SK-N-SH treated with all-trans-retinoic acid at 6 μM for 48 hours (cell line): ENCODE data around the gene EMC9.

Source experiments
- ATAC-seq: fragments of 200-7000 bp; cut with Tn5 transposase; 3 replicates; pipeline ENCODE4 v1.9.1; 2020; ENCODE audit warnings: mild to moderate bottlenecking, moderate library complexity
- ARNTL ChIP-seq: fragments of 450-650 bp; formaldehyde crosslinking; IDR thresholded peaks from 2 replicates; pipeline ENCODE4 v1.5.0; 2020; ENCODE audit warnings: low read depth, mild to moderate bottlenecking, moderate library complexity, borderline replicate concordance
- BACH2 ChIP-seq: fragments of 250-450 bp; sonication (Bioruptor Pico); IDR thresholded peaks from 2 replicates; pipeline ENCODE4 v1.9.0; 2021; ENCODE audit warnings: mild to moderate bottlenecking, borderline replicate concordance
- CSDC2 ChIP-seq: fragments of 250-450 bp; sonication (Bioruptor Pico); IDR thresholded peaks from 2 replicates; pipeline ENCODE4 v1.5.0; 2020; ENCODE audit warnings: mild to moderate bottlenecking, moderate library complexity
- ESRRG ChIP-seq: fragments of 250-450 bp; sonication (Bioruptor Pico); IDR thresholded peaks from 2 replicates; pipeline ENCODE4 v1.6.1; 2021; ENCODE audit warnings: mild to moderate bottlenecking
- GLIS3 ChIP-seq: fragments of 250-450 bp; sonication (Bioruptor Pico); IDR thresholded peaks from 2 replicates; pipeline ENCODE4 v1.5.0; 2020; ENCODE audit warnings: mild to moderate bottlenecking, moderate library complexity
- OSR1 ChIP-seq: fragments of 250-450 bp; sonication (Bioruptor Pico); IDR thresholded peaks from 2 replicates; pipeline ENCODE4 v1.8.0; 2022; ENCODE audit warnings: moderate library complexity, mild to moderate bottlenecking, inconsistent platforms
- POU6F1 ChIP-seq: fragments of 250-450 bp; sonication (Bioruptor Pico); IDR thresholded peaks from 2 replicates; pipeline ENCODE4 v1.8.0; 2021; ENCODE audit warnings: low read depth, mild to moderate bottlenecking, moderate library complexity, borderline replicate concordance
- RARB ChIP-seq: fragments of 250-450 bp; sonication (Bioruptor Pico); IDR thresholded peaks from 2 replicates; pipeline ENCODE4 v1.8.0; 2021; ENCODE audit warnings: mild to moderate bottlenecking, moderate library complexity
- SNAI2 ChIP-seq: fragments of 250-450 bp; sonication (Bioruptor Pico); IDR thresholded peaks from 2 replicates; pipeline ENCODE4 v1.5.0; 2020; ENCODE audit warnings: mild to moderate bottlenecking, moderate library complexity
- TCF4 ChIP-seq: fragments of 250-450 bp; sonication (Bioruptor Pico); IDR thresholded peaks from 2 replicates; pipeline ENCODE4 v1.8.0; 2021; ENCODE audit warnings: mild to moderate bottlenecking, moderate library complexity, borderline replicate concordance
- ZC3H10 ChIP-seq: fragments of 250-450 bp; sonication (Bioruptor Pico); IDR thresholded peaks from 2 replicates; pipeline ENCODE4 v1.5.1; 2021; ENCODE audit warnings: mild to moderate bottlenecking, moderate library complexity
- ZFP3 ChIP-seq: fragments of 250-450 bp; sonication (Bioruptor Pico); IDR thresholded peaks from 2 replicates; pipeline ENCODE4 v1.5.0; 2020; ENCODE audit warnings: mild to moderate bottlenecking, moderate library complexity
- ZFP30 ChIP-seq: fragments of 450-650 bp; formaldehyde crosslinking; IDR thresholded peaks from 2 replicates; pipeline ENCODE4 v1.5.0; 2022; ENCODE audit warnings: mild to moderate bottlenecking, moderate library complexity
- ZNF565 ChIP-seq: fragments of 450-650 bp; formaldehyde crosslinking; conservative IDR thresholded peaks from 2 replicates; pipeline ENCODE4 v1.5.0; 2020; ENCODE audit warnings: low read depth, mild to moderate bottlenecking, moderate library complexity
- ZNF70 ChIP-seq: fragments of 450-650 bp; formaldehyde crosslinking; IDR thresholded peaks from 2 replicates; pipeline ENCODE4 v1.5.0; 2020; ENCODE audit warnings: mild to moderate bottlenecking, moderate library complexity
- ZNF8 ChIP-seq: fragments of 450-650 bp; formaldehyde crosslinking; IDR thresholded peaks from 2 replicates; pipeline ENCODE4 v1.5.0; 2020; ENCODE audit warnings: mild to moderate bottlenecking, moderate library complexity
- TF ChIP-seq, protein P1 (sequence below): fragments of 250-450 bp; sonication (Bioruptor Pico); IDR thresholded peaks from 2 replicates; pipeline ENCODE4 v1.5.0; 2020; ENCODE audit warnings: mild to moderate bottlenecking, moderate library complexity
- TF ChIP-seq, protein P2 (sequence below): fragments of 250-450 bp; sonication (Bioruptor Pico); IDR thresholded peaks from 2 replicates; pipeline ENCODE4 v1.5.1; 2021; ENCODE audit warnings: mild to moderate bottlenecking, moderate library complexity
- TF ChIP-seq, protein P3 (sequence below): fragments of 250-450 bp; sonication (Bioruptor Pico); IDR thresholded peaks from 2 replicates; pipeline ENCODE4 v1.5.1; 2020; ENCODE audit warnings: low read depth, mild to moderate bottlenecking, moderate library complexity

EMC9 gene

GRCh38 chr14:24184104-24184970 is 42.9 kb upstream of the EMC9 start:
- ATAC-seq, result no peak

DNA sequence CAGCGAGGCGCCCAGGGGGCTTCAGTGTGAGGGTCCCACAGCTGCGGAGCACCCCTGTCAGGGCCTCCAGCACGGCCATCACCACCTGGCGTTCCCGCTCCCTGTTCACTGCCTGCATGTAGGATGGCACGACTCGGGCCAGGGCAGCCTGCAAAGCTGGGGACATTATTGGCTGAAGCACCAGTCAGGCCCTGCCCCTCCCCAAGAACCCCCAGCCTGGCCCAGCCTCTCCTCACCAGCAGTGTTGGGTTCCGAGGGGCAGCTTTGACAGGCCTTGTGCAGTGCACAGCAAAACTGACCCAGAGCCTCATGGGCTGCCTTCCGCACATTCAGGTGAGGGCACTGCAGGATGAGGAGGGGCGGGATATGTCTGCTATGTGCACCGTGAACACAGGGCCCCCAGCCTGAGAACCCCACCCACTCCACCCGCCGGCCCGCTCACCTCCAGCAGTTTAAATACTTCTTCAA is 41.7 kb upstream of the EMC9 start:
- ATAC-seq, result no peak
- no peak for TF ChIP-seq ZNF565
- no peak for TF ChIP-seq RARB (CRISPR knock-in tag)

More at GRCh38 chr14:24184104-24184970, 42.9 kb upstream of the EMC9 start:
- no peak for TF ChIP-seq ESRRG (CRISPR knock-in tag)
- no peak for TF ChIP-seq TCF4
- no peak for TF ChIP-seq ARNTL (CRISPR knock-in tag)
- no peak for TF ChIP-seq ZNF8
- TF ChIP-seq, protein P1, sequence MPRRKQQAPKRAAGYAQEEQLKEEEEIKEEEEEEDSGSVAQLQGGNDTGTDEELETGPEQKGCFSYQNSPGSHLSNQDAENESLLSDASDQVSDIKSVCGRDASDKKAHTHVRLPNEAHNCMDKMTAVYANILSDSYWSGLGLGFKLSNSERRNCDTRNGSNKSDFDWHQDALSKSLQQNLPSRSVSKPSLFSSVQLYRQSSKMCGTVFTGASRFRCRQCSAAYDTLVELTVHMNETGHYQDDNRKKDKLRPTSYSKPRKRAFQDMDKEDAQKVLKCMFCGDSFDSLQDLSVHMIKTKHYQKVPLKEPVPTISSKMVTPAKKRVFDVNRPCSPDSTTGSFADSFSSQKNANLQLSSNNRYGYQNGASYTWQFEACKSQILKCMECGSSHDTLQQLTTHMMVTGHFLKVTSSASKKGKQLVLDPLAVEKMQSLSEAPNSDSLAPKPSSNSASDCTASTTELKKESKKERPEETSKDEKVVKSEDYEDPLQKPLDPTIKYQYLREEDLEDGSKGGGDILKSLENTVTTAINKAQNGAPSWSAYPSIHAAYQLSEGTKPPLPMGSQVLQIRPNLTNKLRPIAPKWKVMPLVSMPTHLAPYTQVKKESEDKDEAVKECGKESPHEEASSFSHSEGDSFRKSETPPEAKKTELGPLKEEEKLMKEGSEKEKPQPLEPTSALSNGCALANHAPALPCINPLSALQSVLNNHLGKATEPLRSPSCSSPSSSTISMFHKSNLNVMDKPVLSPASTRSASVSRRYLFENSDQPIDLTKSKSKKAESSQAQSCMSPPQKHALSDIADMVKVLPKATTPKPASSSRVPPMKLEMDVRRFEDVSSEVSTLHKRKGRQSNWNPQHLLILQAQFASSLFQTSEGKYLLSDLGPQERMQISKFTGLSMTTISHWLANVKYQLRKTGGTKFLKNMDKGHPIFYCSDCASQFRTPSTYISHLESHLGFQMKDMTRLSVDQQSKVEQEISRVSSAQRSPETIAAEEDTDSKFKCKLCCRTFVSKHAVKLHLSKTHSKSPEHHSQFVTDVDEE (CRISPR knock-in tag), result no peak
- no peak for TF ChIP-seq GLIS3
- no peak for TF ChIP-seq ZNF70 (CRISPR knock-in tag)
- TF ChIP-seq, protein P2, sequence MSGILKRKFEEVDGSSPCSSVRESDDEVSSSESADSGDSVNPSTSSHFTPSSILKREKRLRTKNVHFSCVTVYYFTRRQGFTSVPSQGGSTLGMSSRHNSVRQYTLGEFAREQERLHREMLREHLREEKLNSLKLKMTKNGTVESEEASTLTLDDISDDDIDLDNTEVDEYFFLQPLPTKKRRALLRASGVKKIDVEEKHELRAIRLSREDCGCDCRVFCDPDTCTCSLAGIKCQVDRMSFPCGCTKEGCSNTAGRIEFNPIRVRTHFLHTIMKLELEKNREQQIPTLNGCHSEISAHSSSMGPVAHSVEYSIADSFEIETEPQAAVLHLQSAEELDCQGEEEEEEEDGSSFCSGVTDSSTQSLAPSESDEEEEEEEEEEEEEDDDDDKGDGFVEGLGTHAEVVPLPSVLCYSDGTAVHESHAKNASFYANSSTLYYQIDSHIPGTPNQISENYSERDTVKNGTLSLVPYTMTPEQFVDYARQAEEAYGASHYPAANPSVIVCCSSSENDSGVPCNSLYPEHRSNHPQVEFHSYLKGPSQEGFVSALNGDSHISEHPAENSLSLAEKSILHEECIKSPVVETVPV (CRISPR knock-in tag), result no peak
- no peak for TF ChIP-seq SNAI2 (CRISPR knock-in tag)
- no peak for TF ChIP-seq ZFP30 (CRISPR knock-in tag)
- TF ChIP-seq ZFP3 (CRISPR knock-in tag), result no peak
- no peak for TF ChIP-seq RARB (CRISPR knock-in tag)
- TF ChIP-seq, protein P3, sequence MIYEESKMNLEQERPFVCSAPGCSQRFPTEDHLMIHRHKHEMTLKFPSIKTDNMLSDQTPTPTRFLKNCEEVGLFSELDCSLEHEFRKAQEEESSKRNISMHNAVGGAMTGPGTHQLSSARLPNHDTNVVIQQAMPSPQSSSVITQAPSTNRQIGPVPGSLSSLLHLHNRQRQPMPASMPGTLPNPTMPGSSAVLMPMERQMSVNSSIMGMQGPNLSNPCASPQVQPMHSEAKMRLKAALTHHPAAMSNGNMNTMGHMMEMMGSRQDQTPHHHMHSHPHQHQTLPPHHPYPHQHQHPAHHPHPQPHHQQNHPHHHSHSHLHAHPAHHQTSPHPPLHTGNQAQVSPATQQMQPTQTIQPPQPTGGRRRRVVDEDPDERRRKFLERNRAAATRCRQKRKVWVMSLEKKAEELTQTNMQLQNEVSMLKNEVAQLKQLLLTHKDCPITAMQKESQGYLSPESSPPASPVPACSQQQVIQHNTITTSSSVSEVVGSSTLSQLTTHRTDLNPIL (CRISPR knock-in tag), result no peak
- no peak for TF ChIP-seq BACH2 (CRISPR knock-in tag)
- TF ChIP-seq CSDC2 (CRISPR knock-in tag), result no peak
- no peak for TF ChIP-seq POU6F1 (CRISPR knock-in tag)

- ATAC-seq, result no peak
- no peak for TF ChIP-seq RARB (CRISPR knock-in tag)
- no peak for TF ChIP-seq ZC3H10 (CRISPR knock-in tag)
- no peak for TF ChIP-seq ZFP30 (CRISPR knock-in tag)
- TF ChIP-seq OSR1 (CRISPR knock-in tag), result no peak
- TF ChIP-seq SNAI2 (CRISPR knock-in tag), result no peak
- no peak for TF ChIP-seq ESRRG (CRISPR knock-in tag)
- no peak for TF ChIP-seq BACH2 (CRISPR knock-in tag)
- TF ChIP-seq, all 23 proteins: peak for 0
These were observed 40.9 kb upstream of the EMC9 start for GRCh38 chr14:24182110-24182882.
